ENCODE results near the gene PDE4B. TPM values are rescaled to one million over a fixed set of nuclear protein-coding genes. Genes with fewer than 3 reads are reported as not detected.

The PDE4B gene
- total and polyA plus RNA-seq, 7 donors = 4.1 to 191 (median 16.3) TPM

DNA sequence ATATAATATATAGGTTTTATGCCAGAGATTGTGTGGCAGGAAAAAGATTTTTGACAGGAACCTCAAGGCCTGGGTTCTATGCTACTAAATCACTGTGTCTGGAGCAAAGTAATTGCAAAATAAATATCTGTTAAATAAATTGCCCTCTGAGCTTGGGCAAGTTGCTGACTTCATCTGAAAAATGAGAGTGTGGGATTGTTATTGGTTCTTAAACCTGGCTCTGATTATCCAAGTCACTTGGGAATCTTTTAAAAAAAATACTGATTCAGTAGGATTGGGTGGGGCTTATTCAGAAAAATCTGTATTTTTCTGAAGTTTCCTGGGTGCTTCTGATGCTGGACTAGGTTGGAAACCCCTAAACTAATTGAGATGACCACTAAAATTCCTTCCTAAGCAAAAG lies 567.1 kb downstream of the PDE4B start:
- Histone ChIP-seq H3K4me1 (peaks cover 56% of the 10 kb centered on the region), H3K27ac (peak overlapping the region; percentile 25), H3K4me3 (no peak overlapping the region), H3K36me3 (ENCODE audit: insufficient read depth in 1 of 2, low read depth in 1 of 2) (peaks cover 15 to 79% of the 10 kb centered on the region in 2 donors), H3K27me3 (ENCODE audit: insufficient read depth in 3 of 3, low read length in 2 of 3) (no peaks in the 10 kb centered on the region), H3K9me3 (no peaks in the 10 kb centered on the region)
- ATAC-seq (no peak), DNase-seq (no peak)
- intact Hi-C loops (cut with DNase I) = loop anchor here in 1 of 2 donors (5.0 kb wide), 1 partner anchor 413 kb away; no protein-coding TSS in a partner anchor
- TF ChIP-seq, protein P1, sequence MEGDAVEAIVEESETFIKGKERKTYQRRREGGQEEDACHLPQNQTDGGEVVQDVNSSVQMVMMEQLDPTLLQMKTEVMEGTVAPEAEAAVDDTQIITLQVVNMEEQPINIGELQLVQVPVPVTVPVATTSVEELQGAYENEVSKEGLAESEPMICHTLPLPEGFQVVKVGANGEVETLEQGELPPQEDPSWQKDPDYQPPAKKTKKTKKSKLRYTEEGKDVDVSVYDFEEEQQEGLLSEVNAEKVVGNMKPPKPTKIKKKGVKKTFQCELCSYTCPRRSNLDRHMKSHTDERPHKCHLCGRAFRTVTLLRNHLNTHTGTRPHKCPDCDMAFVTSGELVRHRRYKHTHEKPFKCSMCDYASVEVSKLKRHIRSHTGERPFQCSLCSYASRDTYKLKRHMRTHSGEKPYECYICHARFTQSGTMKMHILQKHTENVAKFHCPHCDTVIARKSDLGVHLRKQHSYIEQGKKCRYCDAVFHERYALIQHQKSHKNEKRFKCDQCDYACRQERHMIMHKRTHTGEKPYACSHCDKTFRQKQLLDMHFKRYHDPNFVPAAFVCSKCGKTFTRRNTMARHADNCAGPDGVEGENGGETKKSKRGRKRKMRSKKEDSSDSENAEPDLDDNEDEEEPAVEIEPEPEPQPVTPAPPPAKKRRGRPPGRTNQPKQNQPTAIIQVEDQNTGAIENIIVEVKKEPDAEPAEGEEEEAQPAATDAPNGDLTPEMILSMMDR (IDR thresholded peaks at IDR 0.05) = no peak

DNA sequence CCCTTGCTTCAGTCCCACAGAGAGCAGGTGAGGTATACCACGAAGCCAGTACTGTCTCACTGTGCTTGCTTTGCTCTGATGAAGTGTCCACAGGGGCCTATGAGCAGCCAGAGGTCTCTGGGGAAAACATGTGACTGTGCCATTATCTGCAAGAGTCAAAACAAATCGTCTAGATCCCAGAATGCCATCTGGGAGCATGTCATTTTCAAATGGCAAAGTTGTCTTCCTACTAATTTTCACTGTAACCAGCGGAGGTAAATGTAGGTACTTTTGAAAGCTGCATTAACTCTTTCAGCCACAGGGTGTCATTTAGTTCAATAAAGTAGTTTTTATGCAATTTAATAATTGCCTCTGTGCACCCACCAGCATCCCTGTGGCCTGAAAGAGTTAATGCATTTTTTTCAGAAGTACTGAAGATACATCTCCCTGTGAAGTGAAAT lies 567.6 kb downstream of the PDE4B start:
- intact Hi-C loops (cut with DNase I) = loop anchor here in 1 of 2 donors (5.0 kb wide), 1 partner anchor 413 kb away; no protein-coding TSS in a partner anchor
- 25 to 32% (median 28%) methylated on average over 3 of the region's 3 CpGs for WGBS, 3 donors
- peaks cover 59% of the 10 kb centered on the region for H3K4me1 ChIP-seq

DNA sequence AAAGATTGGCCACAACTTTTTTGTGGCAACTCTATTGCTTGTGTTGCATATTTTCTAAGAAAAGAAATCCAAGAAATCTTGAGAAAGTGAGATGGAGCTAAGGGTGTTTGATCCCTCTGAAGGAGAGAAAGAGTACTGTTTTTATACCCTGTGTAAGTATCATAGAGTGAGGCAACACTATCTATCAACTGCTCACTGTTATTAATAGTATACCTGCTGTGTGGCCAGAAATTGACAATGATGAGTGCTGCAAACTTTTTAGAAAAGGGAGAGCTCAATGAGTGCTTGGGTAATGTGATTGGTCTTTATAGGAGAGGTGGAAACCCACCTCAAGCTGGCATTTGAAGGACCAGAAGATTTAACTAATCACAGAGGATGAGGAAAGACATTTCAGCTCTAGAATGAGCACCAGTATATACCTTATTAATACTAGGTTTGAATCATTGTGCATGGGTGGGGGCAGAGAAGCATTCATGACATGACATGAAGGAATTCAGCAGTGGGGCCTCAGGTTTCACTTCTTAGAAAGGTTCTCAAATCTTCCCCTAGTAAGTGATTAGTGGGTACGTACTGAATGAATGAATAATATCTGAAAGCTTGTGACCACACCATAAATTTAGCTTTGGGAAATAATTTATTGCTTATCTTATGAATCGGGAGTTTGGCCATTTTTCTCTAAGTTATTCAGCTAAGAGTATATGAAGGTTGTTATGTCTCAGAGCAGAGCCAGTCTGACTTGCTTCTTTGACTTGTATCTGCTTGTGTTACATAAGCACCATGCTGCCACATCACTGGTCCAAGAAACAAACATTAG lies 572.1 kb downstream of the PDE4B start:
- WGBS, 3 donors = 43 to 45% (median 44%) methylated on average over 2 of the region's 2 CpGs
- Histone ChIP-seq H3K27me3 (ENCODE audit: insufficient read depth in 3 of 3, low read length in 2 of 3) (no peaks in the 10 kb centered on the region), H3K36me3 (ENCODE audit: insufficient read depth in 1 of 2, low read depth in 1 of 2) (peaks cover 17 to 97% of the 10 kb centered on the region in 2 donors), H3K9me3 (no peaks in the 10 kb centered on the region), H3K4me1 (peaks cover 27% of the 10 kb centered on the region), H3K27ac (peak overlapping the region; percentile 51), H3K4me3 (no peak overlapping the region)
- TF ChIP-seq, protein P1 (IDR thresholded peaks at IDR 0.05) = no peak
- intact Hi-C loops (cut with DNase I) = loop anchor here in 1 of 2 donors (5.0 kb wide), 1 partner anchor 417 kb away; no protein-coding TSS in a partner anchor
- no peak for DNase-seq
- peak; percentile 56 to 69 (median 64) for ATAC-seq

More for the DNA sequence above, 567.6 kb downstream of the PDE4B start:
- no peak for ATAC-seq
- Histone ChIP-seq H3K36me3 (ENCODE audit: insufficient read depth in 1 of 2, low read depth in 1 of 2) (peaks cover 15 to 84% of the 10 kb centered on the region in 2 donors), H3K4me3 (no peak overlapping the region), H3K27me3 (ENCODE audit: insufficient read depth in 3 of 3, low read length in 2 of 3) (no peaks in the 10 kb centered on the region), H3K9me3 (no peaks in the 10 kb centered on the region), H3K27ac (peak overlapping the region; percentile 25)
- DNase-seq = no peak
- TF ChIP-seq, protein P1 (IDR thresholded peaks at IDR 0.05) = no peak

DNA sequence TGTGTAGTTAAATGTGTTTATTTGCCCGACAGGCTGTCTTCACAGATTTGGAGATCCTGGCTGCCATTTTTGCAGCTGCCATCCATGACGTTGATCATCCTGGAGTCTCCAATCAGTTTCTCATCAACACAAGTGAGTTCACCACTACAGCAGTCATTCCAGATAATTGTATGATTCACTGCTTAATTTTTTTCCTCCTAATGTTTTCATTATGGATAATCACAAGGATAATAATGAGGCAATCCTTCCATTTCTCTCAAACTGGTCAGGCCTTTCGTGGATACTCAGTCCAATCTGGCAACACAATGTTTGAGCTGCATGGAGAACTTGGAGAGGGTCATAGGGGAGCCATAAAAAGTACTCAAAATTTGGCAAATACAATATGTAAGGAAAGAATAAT lies 572.9 kb downstream of the PDE4B start:
- H3K4me1 ChIP-seq = peaks cover 18% of the 10 kb centered on the region
- intact Hi-C loops (cut with DNase I) = no loop called here
- TF ChIP-seq, protein P1 (IDR thresholded peaks at IDR 0.05) = no peak
- 29 to 51% (median 31%) methylated on average over 3 of the region's 3 CpGs for WGBS, 3 donors
- no peak overlapping the region for H3K4me3 ChIP-seq
- H3K9me3 ChIP-seq = no peaks in the 10 kb centered on the region
- H3K27ac ChIP-seq = no peak overlapping the region
- ATAC-seq = no peak
- peaks cover 17 to 100% of the 10 kb centered on the region in 2 donors for H3K36me3 ChIP-seq (ENCODE audit: insufficient read depth in 1 of 2, low read depth in 1 of 2)
- no peaks in the 10 kb centered on the region for H3K27me3 ChIP-seq (ENCODE audit: insufficient read depth in 3 of 3, low read length in 2 of 3)
- DNase-seq = no peak

Data from psoas muscle (tissue), 8 donors.